HEK293 (cell line): ENCODE measurements around the gene HERC2.

Experiments used
- CTCF ChIP-seq: fragments of 450-650 bp; formaldehyde crosslinking; IDR thresholded peaks from 2 replicates; pipeline ENCODE4 v1.5.1; 2016; ENCODE audit warnings: missing biosample characterization, missing genetic modification characterization
- RBAK ChIP-seq: fragments of 450-650 bp; formaldehyde crosslinking; IDR thresholded peaks from 2 replicates; pipeline ENCODE4 v1.5.1; 2016; ENCODE audit warnings: missing biosample characterization, missing genetic modification characterization
- REST ChIP-seq: fragments of 450-650 bp; formaldehyde crosslinking; IDR thresholded peaks from 2 replicates; pipeline ENCODE4 v1.5.1; 2016; ENCODE audit warnings: missing biosample characterization, missing genetic modification characterization
- ZBTB1 ChIP-seq: fragments of 450-650 bp; formaldehyde crosslinking; IDR thresholded peaks from 2 replicates; pipeline ENCODE4 v1.5.1; 2016; ENCODE audit warnings: missing biosample characterization, missing genetic modification characterization
- ZNF133 ChIP-seq: fragments of 450-650 bp; formaldehyde crosslinking; IDR thresholded peaks from 2 replicates; pipeline ENCODE4 v1.5.1; 2016; ENCODE audit warnings: missing biosample characterization, missing genetic modification characterization
- ZNF311 ChIP-seq: fragments of 450-650 bp; formaldehyde crosslinking; IDR thresholded peaks from 2 replicates; pipeline ENCODE4 v1.5.1; 2017; ENCODE audit warnings: missing biosample characterization, missing genetic modification characterization, borderline replicate concordance
- ZNF404 ChIP-seq: fragments of 450-650 bp; formaldehyde crosslinking; IDR thresholded peaks from 2 replicates; pipeline ENCODE4 v1.5.1; 2017; ENCODE audit warnings: missing biosample characterization, missing genetic modification characterization
- ZNF548 ChIP-seq: fragments of 450-650 bp; formaldehyde crosslinking; IDR thresholded peaks from 2 replicates; pipeline ENCODE4 v1.5.1; 2016; ENCODE audit warnings: missing biosample characterization, missing genetic modification characterization
- TF ChIP-seq, protein P1 (sequence below): fragments of 450-650 bp; formaldehyde crosslinking; IDR thresholded peaks from 2 replicates; pipeline ENCODE4 v1.5.1; 2016; ENCODE audit warnings: missing biosample characterization, missing genetic modification characterization

GRCh38 chr15:28265334-28266019 lies 56.5 kb downstream of the HERC2 start:
- TF ChIP-seq ZBTB1 (tag by site-specific recombination): no peak
- no peak for TF ChIP-seq CTCF (tag by site-specific recombination)
- no peak for TF ChIP-seq ZNF548
- TF ChIP-seq RBAK (tag by site-specific recombination): no peak
- no peak for TF ChIP-seq REST (tag by site-specific recombination)
- no peak for TF ChIP-seq ZNF311 (tag by site-specific recombination)
- no peak for TF ChIP-seq ZNF404
- TF ChIP-seq, protein P1, sequence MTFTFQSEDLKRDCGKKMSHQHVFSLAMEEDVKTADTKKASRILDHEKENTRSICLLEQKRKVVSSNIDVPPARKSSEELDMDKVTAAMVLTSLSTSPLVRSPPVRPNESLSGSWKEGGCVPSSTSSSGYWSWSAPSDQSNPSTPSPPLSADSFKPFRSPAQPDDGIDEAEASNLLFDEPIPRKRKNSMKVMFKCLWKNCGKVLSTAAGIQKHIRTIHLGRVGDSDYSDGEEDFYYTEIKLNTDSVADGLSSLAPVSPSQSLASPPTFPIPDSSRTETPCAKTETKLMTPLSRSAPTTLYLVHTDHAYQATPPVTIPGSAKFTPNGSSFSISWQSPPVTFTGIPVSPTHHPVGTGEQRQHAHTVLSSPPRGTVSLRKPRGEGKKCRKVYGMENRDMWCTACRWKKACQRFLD (tag by site-specific recombination): no peak
- no peak for TF ChIP-seq ZNF133 (tag by site-specific recombination)
